NB4 (cell line): Measurements from ENCODE around the gene RGL1.

Experiments
- DNase-seq: peaks from one replicate; pipeline ENCODE4 v3.0.0; 2010; ENCODE audit warnings: low read depth
- H3K4me3 ChIP-seq: one replicate; pipeline ENCODE4 v1.5.1; 2011; ENCODE audit warnings: mild to moderate bottlenecking, low read depth, low read length, moderate library complexity
- MYC ChIP-seq: IDR thresholded peaks from 2 replicates; pipeline ENCODE4 v1.6.1; 2011; ENCODE audit warnings: low read depth, low read length
- POLR2A ChIP-seq: IDR thresholded peaks from 2 replicates; pipeline ENCODE4 v1.6.1; 2011; ENCODE audit warnings: mild to moderate bottlenecking; ENCODE audit not compliant: insufficient read length; ENCODE audit errors: extremely low read depth
- TF ChIP-seq, protein P1 (sequence below): IDR thresholded peaks from one replicate; pipeline ENCODE4 v1.5.1; 2012; ENCODE audit warnings: low read depth, low read length
- TF ChIP-seq, protein P2 (sequence below): IDR thresholded peaks from 2 replicates; pipeline ENCODE4 v1.6.1; 2011; ENCODE audit warnings: low read depth, low read length

Gene RGL1

DNA sequence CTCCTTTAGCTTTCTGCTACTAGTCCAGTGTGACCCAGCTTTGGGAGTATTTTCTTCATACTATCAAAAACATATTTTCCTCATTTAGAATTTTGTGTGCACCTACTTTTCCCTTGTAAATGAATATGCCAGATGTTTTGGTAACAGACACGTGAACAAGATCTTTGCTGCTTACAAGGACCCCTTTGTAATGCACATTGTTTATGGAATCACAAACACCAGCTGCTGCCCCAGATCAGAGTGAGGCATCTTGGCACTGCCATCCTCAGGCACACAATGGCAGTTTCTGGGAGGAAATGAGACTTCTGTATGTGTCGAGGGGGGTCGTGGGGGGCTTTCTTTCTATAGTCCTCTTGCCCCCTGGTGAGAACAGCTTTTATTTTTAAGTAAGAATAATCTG lies 115.7 kb downstream of the RGL1 start:
- H3K4me3 ChIP-seq, result no peak overlapping the region
- no peak for TF ChIP-seq POLR2A
- TF ChIP-seq, protein P1, sequence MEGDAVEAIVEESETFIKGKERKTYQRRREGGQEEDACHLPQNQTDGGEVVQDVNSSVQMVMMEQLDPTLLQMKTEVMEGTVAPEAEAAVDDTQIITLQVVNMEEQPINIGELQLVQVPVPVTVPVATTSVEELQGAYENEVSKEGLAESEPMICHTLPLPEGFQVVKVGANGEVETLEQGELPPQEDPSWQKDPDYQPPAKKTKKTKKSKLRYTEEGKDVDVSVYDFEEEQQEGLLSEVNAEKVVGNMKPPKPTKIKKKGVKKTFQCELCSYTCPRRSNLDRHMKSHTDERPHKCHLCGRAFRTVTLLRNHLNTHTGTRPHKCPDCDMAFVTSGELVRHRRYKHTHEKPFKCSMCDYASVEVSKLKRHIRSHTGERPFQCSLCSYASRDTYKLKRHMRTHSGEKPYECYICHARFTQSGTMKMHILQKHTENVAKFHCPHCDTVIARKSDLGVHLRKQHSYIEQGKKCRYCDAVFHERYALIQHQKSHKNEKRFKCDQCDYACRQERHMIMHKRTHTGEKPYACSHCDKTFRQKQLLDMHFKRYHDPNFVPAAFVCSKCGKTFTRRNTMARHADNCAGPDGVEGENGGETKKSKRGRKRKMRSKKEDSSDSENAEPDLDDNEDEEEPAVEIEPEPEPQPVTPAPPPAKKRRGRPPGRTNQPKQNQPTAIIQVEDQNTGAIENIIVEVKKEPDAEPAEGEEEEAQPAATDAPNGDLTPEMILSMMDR, result no peak
- no peak for DNase-seq

DNA sequence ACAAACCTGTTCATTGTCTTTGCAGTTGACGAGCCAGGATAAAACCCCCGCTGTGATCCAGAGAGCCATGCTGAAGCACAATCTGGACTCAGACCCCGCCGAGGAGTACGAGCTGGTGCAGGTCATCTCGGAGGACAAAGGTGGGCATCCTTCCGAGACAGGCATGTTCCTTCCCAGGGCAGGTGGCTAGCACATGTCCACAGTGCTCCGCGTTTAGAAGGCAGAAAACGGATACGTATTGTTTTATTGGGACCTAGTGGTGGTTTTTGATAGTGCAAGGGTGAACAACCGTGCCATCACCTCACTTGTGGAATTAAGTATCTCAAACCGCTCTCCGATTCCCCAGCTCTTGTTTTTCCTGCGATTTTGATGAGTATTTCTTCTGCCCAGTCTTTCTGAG lies 117.3 kb downstream of the RGL1 start:
- no peak for TF ChIP-seq POLR2A
- TF ChIP-seq MYC, result no peak
- TF ChIP-seq, protein P1, result no peak
- TF ChIP-seq, protein P2, sequence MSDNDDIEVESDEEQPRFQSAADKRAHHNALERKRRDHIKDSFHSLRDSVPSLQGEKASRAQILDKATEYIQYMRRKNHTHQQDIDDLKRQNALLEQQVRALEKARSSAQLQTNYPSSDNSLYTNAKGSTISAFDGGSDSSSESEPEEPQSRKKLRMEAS, result no peak
- H3K4me3 ChIP-seq, result no peak overlapping the region
- DNase-seq, result no peak

DNA sequence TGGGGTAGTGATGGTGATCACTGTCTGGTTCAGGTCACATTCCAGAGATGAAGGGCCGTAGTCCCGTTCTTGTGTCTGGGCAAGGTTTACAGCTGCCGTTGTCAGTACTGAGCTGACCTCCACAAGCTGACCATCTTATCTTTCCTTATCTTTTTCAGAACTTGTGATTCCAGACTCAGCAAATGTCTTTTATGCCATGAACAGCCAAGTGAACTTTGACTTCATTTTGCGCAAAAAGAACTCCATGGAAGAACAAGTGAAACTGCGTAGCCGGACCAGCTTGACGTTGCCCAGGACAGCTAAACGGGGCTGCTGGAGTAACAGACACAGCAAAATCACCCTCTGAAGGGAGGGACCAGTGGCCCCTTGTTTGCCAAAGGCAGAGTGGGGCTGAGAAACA lies 121.0 kb downstream of the RGL1 start:
- no peak overlapping the region for H3K4me3 ChIP-seq
- no peak for DNase-seq
- TF ChIP-seq, protein P1, result no peak
- TF ChIP-seq MYC, result no peak
- no peak for TF ChIP-seq POLR2A

DNA sequence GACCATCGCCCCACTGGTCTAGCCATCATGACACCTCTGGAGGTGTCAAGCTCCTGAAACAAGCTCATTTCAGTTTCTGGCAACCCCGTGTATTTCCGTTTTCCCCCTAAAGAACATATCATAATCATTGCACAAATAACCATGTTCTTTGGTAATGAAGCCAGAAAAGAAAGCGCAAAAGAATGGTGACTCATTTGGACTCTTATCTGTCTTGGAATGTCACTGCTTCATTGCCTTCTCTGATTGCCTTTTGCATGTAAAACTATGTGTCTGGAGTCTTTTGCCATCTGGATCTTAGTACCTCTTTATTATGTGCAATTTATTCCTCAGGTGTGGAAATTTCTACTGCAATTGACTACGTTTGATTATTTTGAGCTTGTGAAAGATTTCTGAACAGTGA lies 122.1 kb downstream of the RGL1 start:
- TF ChIP-seq, protein P1, result no peak
- TF ChIP-seq MYC, result no peak

DNA sequence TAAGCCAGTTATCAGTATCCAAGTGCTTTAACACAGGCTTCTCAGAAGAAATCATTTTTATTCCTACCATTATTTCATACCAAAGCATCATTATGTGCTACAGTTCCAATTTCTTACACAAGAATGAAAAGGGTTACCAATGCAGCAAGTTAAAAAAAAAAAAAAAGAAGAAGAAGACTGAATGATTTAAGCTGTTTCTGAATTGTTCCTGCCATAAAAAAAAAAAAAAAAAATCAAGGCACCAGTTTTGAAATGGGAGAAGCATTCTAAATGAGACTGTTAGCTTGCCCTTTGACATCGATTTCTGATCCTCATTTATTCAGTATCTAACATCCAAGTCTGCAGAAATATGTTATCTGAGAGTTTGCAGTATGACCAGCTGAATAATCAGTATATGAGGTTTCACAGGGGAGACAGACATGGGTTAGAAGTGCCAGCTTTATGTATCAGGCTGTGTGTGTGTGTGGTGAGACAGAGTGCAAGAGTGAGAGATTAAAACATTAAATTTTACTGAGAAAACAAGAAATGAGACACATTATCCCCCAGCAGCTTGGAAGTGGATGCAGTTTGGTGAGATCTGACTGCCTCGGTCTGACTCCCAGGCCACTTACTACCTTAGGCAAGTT lies 126.8 kb downstream of the RGL1 start:
- H3K4me3 ChIP-seq, result no peak overlapping the region
- TF ChIP-seq POLR2A (no peak), MYC (no peak)
- TF ChIP-seq, protein P2, result no peak
- TF ChIP-seq, protein P1, result no peak
- DNase-seq, result no peak

More for the DNA sequence above, 122.1 kb downstream of the RGL1 start:
- no peak overlapping the region for H3K4me3 ChIP-seq
- DNase-seq, result no peak

DNA sequence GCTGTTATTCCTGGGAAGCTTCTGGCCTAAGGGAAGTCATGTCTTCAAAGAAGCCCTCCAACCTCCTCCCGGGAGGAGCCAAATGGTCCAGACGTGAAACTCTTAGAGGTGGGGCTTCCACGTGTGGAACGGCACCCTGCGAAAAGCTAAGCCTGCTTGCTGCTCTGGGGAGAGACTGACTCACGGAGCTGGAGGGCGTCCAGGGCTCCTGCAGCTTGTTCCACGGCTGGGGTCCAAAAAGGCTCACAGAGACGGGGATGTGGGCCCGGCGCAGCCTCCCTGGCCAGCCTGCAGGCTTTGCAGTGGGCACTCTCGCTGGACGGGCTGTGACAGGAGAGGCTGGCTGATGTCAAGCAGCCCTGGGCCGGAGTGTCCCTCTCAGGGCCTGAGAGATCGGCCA lies 127.5 kb downstream of the RGL1 start:
- DNase-seq, result no peak
- no peak overlapping the region for H3K4me3 ChIP-seq
- TF ChIP-seq POLR2A, result no peak
- TF ChIP-seq, protein P2, result no peak
- TF ChIP-seq, protein P1, result no peak
- no peak for TF ChIP-seq MYC
